UCSD-AML1 (cell line): Measurements from ENCODE around the gene FAM90A1.
"Not testable (repeated sequence)": the region's sequence is repeated elsewhere in the genome, so short reads cannot be mapped to it uniquely, and the experiment has no call there.

Source experiments
- DNase-seq: peaks from one replicate; lab custom pipeline; 2025; ENCODE audit not compliant: unreplicated experiment; lab: John Stamatoyannopoulos, UW

Gene FAM90A1

GRCh38 chr12:8233935-8234495 is 6.6 kb upstream of the FAM90A1 start:
- DNase-seq = not testable (repeated sequence)

- not testable (repeated sequence) for DNase-seq
Observed at GRCh38 chr12:8233300-8233855, 6.0 kb upstream of the FAM90A1 start.

DNA sequence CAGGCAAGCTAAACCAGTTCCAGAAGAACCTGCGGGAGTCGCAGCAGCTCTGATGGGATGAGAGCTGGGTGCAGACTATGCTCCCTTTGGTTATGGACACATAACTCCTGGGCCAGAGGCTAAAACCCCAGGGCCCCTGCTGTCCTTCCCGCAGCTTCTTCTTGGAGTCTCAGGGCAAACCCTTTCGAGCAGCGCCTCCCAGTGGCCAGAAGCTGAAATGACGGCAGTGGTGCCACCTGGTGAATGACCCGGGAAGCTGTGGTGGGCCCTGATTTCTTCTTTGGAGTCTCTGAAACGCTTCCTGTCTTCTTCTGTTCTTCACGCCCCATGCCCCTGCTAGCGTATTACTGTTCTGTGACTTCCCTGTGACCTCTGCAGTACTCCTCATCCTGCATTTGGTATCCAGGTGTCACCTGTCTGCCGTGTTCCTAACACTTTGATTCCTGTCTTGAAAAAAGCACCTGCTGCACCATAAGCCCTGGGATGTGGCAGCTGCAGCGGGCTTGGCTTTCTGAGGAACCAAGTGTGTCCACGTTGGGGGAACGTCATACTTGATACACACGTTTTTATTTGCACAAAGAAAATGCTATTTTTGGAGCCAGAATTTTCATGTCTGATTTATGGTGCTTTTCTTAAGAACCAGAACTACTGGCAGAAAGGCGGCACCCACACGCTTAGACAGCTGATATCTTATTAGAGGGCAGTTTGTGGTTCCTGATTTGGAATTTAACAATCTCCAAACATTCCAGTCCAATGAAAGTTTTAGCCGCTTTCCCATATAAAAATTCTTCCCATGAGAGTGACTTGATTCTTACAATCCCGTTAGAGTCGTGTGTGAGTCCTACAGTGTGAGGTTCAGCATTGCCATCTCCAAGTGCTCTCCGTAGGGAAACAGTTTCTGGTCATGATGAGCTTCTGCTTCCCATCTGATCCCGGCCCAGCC is 4.5 kb upstream of the FAM90A1 start:
- peak; percentile 49 for DNase-seq

GRCh38 chr12:8231049-8231448 is 3.6 kb upstream of the FAM90A1 start:
- DNase-seq = not testable (repeated sequence)

GRCh38 chr12:8229486-8229885 is 2.1 kb upstream of the FAM90A1 start:
- peak; percentile 10 for DNase-seq

DNA sequence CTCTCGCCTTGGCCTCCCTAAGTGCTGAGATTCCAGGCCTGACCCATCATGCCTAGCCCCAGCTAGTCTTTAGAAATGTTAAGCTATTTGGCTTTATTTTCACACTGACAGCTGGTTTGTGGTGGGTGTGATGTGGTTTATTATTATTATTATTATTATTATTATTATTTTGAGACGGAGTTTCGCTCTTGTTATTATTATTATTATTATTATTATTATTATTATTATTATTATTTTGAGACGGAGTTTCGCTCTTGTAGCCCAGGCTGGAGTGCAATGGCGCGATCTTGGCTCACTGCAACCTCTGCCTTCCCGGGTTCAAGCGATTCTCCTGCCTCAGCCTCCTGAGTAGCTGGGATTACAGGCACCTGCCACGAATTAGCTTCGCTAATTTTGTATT is 1.2 kb upstream of the FAM90A1 start:
- not testable (repeated sequence) for DNase-seq

- DNase-seq = not testable (repeated sequence)
Observed at GRCh38 chr12:8227732-8228077, 287 bp upstream of the FAM90A1 start.

GRCh38 chr12:8226355-8226754 is 1.1 kb downstream of the FAM90A1 start:
- no peak for DNase-seq

GRCh38 chr12:8224782-8225181 is 2.6 kb downstream of the FAM90A1 start:
- DNase-seq = not testable (repeated sequence)

DNA sequence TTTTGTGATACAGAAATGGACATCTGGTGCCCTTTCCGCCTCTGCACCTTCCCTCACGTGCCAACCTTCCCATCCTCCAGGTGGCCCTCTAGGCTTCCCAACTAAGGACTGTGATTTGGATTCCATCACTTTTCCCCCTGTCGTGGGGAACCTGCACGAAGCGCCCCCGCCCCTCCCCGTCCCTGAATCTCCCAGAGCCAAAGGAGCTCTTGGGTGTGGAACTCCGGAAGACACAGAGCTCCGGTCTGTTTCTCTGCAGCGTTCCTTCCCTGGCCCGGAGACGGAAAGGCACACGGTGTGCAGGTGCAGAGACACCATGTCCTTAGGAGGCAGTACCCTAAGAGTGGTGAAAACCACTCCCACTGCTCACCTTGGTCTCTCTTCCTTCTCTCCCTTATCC is 3.8 kb downstream of the FAM90A1 start:
- DNase-seq = not testable (repeated sequence)

DNA sequence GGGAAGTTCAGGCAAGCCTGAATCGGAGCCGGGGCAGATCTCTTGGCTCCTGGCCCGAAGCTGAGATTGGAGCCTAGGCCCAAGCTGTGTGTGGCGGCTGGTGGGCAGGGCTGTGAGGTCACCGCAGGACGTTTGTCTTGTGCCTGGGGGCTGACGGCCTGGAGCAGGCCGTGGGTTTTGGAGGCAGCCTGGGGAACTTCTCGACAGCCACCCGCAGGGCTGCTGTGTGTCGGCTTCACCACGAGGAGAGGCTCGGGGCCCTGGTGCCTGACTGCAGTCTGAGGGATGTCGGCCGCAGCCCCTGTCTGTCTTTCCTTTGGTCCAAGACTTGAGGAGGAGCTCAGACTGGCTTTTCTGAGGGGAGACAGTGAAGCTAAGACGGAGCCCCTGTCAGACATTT is 5.1 kb downstream of the FAM90A1 start:
- not testable (repeated sequence) for DNase-seq

- not testable (repeated sequence) for DNase-seq
Observed at GRCh38 chr12:8221844-8222243, 5.6 kb downstream of the FAM90A1 start.

DNA sequence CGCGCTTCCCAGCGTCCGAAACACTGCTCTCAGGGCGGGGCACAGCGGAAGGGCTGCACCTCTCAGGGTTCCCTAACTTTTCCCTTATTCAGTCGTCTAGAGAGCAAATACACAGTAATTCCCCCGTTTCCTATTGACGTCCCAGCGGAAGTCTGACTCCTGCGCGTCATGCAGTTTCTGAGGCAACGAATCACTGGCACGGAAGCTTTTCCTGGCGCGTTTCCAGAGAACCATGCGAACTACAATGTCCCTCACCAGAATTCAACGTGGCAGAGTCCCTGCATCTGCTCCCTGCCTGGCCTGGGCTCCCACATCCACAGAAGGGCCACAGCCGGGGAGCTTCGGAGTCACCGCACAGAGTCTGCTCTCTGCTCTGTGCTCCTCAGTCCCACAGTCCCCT is 6.0 kb downstream of the FAM90A1 start:
- DNase-seq = not testable (repeated sequence)

DNA sequence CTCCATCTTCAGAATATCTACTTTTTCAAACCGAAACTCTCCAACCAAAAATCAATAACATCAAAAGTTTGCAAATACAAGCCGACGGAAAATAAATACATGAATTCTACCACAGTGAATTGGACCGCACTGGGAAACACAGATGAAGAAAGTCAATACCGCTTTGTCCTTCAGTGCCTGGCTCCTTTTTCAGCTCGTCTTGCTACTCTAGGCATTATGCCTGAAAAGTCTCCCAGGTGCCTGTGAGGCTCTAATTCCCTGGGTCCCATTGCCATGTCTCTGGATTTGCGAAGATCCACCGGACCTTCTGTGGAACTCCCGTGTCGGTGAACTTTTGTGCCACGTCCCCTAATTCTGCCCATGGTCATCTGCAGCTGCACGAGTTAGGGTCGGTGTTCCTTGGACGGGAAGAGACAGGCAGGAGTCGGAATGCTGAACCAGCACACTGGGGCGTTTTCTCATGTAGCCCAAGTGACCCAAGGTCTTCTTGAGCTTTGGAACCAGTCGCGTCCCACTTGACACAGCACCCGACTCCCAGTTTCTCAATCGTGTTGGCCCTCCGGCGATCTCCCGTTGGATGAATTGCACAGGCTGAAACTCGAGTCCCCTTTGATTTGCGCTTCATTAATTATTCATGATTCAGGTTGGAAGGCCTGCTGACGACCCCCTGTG is 8.6 kb downstream of the FAM90A1 start:
- not testable (repeated sequence) for DNase-seq

- DNase-seq = not testable (repeated sequence)
Observed at GRCh38 chr12:8197685-8198308, 29.6 kb downstream of the FAM90A1 start.

DNA sequence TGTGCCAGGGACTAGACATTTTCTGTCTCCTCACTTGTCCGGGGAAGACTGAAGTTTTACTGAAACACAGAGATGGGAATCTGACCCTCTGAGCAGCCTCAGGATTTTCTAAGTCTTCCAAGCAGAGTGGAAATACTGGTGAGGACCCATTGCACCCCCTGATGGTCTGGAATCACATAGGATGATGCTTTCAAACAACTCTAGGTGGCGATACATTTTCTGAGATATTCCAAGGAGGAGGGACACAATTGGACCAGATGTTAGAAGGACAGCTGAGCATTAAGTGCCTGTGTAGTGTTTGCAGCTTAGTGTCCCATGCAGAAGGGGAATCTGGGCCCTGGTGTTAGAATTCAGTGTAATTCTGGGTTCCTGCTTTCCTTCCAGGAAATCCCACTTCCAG is 39.3 kb downstream of the FAM90A1 start:
- DNase-seq = not testable (repeated sequence)

DNA sequence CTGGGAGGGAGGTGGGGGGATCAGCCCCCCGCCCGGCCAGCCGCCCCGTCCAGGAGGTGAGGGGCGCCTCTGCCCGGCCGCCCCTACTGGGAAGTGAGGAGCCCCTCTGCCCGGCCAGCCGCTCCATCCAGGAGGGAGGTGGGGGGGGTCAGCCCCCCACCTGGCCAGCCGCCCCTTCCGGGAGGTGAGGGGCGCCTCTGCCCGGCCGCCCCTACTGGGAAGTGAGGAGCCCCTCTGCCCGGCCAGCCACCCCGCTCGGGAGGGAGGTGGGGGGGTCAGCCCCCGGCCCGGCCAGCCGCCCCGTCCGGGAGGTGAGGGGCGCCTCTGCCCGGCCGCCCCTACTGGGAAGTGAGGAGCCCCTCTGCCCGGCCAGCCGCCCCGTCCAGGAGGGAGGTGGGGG is 43.2 kb downstream of the FAM90A1 start:
- DNase-seq = not testable (repeated sequence)

- not testable (repeated sequence) for DNase-seq
Observed at GRCh38 chr12:8183346-8183745, 44.1 kb downstream of the FAM90A1 start.

GRCh38 chr12:8182923-8183322 is 44.5 kb downstream of the FAM90A1 start:
- not testable (repeated sequence) for DNase-seq

GRCh38 chr12:8181271-8181670 is 46.1 kb downstream of the FAM90A1 start:
- DNase-seq = not testable (repeated sequence)

DNA sequence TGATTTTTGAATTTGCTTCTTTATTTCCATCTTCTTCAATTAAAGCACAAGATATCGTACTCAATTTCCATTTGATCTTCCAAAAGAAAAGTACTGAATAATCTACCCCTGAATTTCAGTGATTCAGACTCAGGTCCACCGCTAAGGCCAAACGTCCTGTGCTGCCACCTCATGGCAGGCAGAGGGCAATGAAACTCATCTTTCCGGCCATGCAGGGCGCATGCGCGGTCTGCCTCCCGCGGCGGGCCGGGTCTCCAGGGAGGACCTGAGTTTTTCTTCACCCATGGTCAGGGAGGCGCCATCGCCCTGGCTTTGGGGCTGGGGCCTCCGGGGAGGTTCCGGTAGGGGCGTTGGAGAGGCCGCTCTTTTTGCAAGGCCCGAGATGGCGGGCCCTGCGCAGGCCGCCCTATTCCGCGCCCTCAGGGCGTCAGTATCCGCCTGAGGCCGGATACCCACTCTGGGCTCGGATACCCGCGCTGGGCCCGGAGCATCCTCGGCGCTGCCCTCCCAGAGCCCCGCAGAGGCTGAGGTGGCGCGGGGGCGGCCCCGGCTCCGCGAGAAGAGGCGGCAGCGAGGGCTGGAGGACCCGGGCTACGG is 47.3 kb downstream of the FAM90A1 start:
- peak; percentile 67 for DNase-seq
